Measurements from ENCODE around the gene OBP2B. TPM values are rescaled to one million over a fixed set of nuclear protein-coding genes. Genes with fewer than 3 reads are reported as not detected.

OBP2B gene, protein sequence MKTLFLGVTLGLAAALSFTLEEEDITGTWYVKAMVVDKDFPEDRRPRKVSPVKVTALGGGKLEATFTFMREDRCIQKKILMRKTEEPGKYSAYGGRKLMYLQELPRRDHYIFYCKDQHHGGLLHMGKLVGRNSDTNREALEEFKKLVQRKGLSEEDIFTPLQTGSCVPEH
- not detected in 2 replicates for total RNA-seq

DNA sequence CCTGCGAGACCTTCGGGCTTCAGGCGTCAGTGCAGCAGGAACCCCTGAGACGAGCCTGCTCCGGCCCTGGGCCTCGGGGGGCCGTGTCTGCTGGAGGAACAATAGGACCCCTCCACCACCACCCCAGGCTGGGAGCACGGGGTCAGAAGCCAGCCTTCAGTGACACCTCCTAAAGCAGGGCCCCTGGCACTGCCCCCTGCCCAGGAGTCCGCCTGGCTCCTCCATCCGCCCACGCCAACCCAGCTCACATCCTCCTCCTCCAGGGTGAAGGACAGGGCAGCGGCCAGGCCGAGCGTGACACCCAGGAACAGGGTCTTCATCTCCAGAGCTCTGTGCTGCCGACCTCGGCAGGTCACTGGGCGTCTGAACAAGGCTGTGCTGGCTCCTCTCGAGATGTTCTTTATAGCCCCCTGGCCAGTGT lies at the start of gene OBP2B:
OBP2B (minus strand) TSS at position 371 of the 421 bp plus-strand sequence; CDS start at position 320, 51 bp downstream.

DNA sequence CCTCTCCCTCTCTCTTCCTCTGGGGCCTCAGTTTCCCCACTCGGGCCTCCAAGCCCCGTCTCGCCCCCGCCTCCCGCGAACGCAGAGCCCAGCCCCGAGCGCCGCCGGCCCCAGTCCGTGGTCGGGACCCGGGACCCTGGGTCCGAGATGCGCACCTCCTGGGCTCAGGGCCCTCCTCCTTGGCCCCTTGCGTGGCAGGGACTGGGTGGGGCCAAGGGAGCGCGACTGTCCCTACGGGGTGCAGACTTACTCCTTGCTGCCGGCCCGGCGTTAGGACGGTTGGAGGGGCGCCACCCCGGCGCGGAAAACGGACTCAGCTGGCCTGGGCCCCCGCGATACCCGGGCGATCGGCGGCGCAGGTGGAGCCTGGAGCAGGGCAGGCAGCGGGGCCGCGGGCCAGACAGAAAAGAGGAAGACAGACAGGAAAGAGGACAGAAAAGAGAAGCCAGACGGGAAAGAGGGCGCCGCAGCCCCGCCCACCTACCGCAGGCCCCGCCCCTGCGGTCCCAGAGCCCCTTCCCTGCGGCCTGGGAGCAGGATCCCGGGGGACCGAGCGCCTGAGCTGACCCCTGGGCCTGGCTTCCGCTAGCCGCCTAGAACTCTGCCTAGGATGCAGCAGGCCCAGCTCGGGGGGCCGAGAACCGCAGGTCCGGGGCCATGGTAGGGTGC lies 45.4 kb downstream of the OBP2B start, which contains the start of gene GBGT1:
GBGT1 (minus strand) TSS at position 411 of the 669 bp plus-strand sequence. CDS start 1,502 bp downstream, outside the sequence.

Other genes with a start within 250 kb of the OBP2B start
- not detected in 2 replicates for gene GFI1B, start 230.6 kb downstream of the OBP2B start, total RNA-seq
- gene GTF3C5, start 178.3 kb downstream of the OBP2B start, total RNA-seq = 28.7 and 33.3 TPM in 2 replicates
- 0.32 and 0.34 TPM in 2 replicates for gene CEL, start 147.3 kb downstream of the OBP2B start, total RNA-seq
- gene RALGDS, start 88.0 kb downstream of the OBP2B start, total RNA-seq = 20.2 and 20.4 TPM in 2 replicates
- 1.3 and 5.7 TPM in 2 replicates for gene GBGT1, start 45.3 kb downstream of the OBP2B start, total RNA-seq
- not detected in 2 replicates for gene ABO, start 66.0 kb upstream of the OBP2B start, total RNA-seq
- 7.4 and 8.1 TPM in 2 replicates for gene SURF6, start 126.9 kb upstream of the OBP2B start, total RNA-seq
- 9.9 and 21.4 TPM in 2 replicates for gene MED22, start 138.9 kb upstream of the OBP2B start, total RNA-seq
- gene RPL7A, start 139.0 kb upstream of the OBP2B start, total RNA-seq = 2,604 and 3,068 TPM in 2 replicates
- 32.8 and 43.2 TPM in 2 replicates for gene SURF1, start 147.2 kb upstream of the OBP2B start, total RNA-seq
- 13.9 and 14.6 TPM in 2 replicates for gene SURF2, start 147.3 kb upstream of the OBP2B start, total RNA-seq
- 354 and 359 TPM in 2 replicates for gene SURF4, start 166.8 kb upstream of the OBP2B start, total RNA-seq
- gene STKLD1, start 167.1 kb upstream of the OBP2B start, total RNA-seq = 0.69 and 0.95 TPM in 2 replicates
- 14.7 and 20.8 TPM in 2 replicates for gene REXO4, start 208.8 kb upstream of the OBP2B start, total RNA-seq
- gene ADAMTS13, start 213.1 kb upstream of the OBP2B start, total RNA-seq = 2.5 and 3.3 TPM in 2 replicates